ENCODE results near the gene DALRD3.

DNA sequence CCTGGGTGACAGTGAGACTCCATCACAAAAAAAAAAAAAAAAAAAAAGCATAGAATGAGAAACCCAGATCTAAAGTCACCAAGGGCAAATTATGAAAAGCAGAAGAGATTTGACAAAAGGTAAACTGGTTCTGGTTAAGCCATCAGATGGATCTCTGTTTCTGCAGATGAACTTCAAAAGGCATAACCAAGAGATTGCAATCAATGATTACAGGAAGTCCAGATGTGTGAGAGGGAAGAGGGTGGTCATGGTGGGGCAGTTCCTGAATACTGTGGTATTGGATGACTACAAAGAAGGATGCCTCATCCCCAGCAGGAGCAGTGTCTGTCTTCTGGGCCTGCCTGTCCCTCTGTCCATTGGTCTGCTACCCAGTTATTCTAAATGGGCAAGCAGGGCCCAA is 24.5 kb downstream of the DALRD3 start:
- TF ChIP-seq CTCF (IDR thresholded peaks at IDR 0.05) (no peak), POLR2A (IDR thresholded peaks at IDR 0.05) (no peak)

Measured in body of pancreas (tissue), 4 donors.